Measurements from ENCODE around the gene BCAS3.
A peak's percentile ranks its signal among the peaks of the same experiment; 100 is the strongest.

BCAS3 gene

DNA sequence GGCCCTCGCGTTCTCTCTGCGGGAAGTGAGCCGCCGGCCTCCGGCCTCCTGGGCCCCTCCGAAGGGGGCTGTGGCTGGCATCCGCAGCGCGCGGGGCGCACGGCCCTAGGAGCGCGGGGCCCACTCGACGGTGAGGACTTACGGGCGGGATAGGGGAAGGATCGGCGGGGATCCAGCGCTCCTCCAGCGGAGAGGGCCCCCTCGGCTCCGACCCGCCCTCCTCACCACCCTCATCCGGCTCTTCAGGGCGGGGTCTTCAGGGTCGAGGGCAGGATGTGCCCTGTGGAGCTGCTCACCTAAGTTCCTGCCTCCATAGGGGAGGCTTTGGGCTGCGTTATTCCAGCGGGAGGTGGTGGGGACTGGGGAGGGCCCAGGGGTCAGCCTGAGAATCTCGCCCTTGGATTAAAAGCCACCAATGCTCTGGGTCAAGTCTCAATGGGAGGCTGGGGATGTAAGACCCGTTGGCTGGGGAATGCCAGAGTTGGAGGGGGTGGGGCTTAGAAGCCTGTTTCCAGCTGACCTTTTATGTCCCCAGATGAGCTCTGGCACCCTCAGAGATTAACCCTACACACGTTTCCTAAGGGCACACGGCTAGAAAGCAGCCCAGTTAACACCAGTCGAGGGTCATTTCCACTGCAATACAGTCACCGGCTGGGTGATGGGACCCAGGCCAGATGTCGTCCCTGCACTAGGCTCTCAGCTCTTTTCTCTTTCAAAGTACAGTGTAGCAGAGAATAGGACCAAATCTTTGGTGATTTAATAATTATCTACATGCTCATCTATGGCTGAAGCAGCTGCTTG lies 735.4 kb downstream of the BCAS3 start:
- Histone ChIP-seq H4K8ac (ENCODE audit: low read length) (peak overlapping the region; percentile 74), H3K79me1 (replicated peaks; ENCODE audit: low read length, poor library complexity, severe bottlenecking) (peaks cover 2% of the 10 kb centered on the region), H3K4ac (ENCODE audit: low read depth in 1 of 2, low read length in 2 of 2) (peak overlapping the region in 1 of 2 experiments; percentile 51), H4K91ac (ENCODE audit: low read length) (peak overlapping the region; percentile 43), H3K14ac (ENCODE audit: low read length in 2 of 2) (no peak overlapping the region), H2BK15ac (ENCODE audit: low read depth, poor library complexity, severe bottlenecking) (no peak overlapping the region), H3K4me3 (ENCODE audit: insufficient read depth in 1 of 2, low read depth in 1 of 2, low read length in 2 of 2) (peak overlapping the region; percentile 62 to 83), H3K23ac (ENCODE audit: low read length in 2 of 2) (peak overlapping the region in 1 of 2 experiments; percentile 49), H3K18ac (ENCODE audit: low read depth in 1 of 2, low read length in 2 of 2) (peak overlapping the region; percentile 77 to 90), H2BK5ac (ENCODE audit: low read depth, low read length, poor library complexity, severe bottlenecking) (no peak overlapping the region), H2BK120ac (ENCODE audit: low read depth, low read length) (peak overlapping the region; percentile 54), H3K27ac (ENCODE audit: low read length, poor library complexity, severe bottlenecking) (no peak overlapping the region), H2BK12ac (ENCODE audit: low read length in 2 of 2) (peak overlapping the region in 1 of 2 experiments; percentile 56), H3K27me3 (ENCODE audit: control insufficient read depth in 1 of 2, insufficient read depth in 1 of 2, low read length in 2 of 2) (peaks cover 0 to 20% of the 10 kb centered on the region in 2 experiments), H2AK5ac (ENCODE audit: low read length, severe bottlenecking) (no peak overlapping the region), H3K36me3 (ENCODE audit: control insufficient read depth in 1 of 2, insufficient read depth in 2 of 2, low read depth in 1 of 2, low read length in 2 of 2) (peaks cover 0 to 7% of the 10 kb centered on the region in 2 experiments), H3K4me1 (ENCODE audit: control insufficient read depth, insufficient read depth, low read depth, low read length) (peaks cover 32% of the 10 kb centered on the region), H3K4me2 (ENCODE audit: low read length, poor library complexity, severe bottlenecking) (peak overlapping the region; percentile 94), H2AFZ (ENCODE audit: low read depth, low read length) (peak overlapping the region; percentile 37), H3K9ac (ENCODE audit: low read length) (peak overlapping the region; percentile 90), H3K9me3 (ENCODE audit: control insufficient read depth, low read length) (no peaks in the 10 kb centered on the region)
- WGBS, result 18% methylated on average over 18 of the region's 38 CpGs
- no peak for DNase-seq

DNA sequence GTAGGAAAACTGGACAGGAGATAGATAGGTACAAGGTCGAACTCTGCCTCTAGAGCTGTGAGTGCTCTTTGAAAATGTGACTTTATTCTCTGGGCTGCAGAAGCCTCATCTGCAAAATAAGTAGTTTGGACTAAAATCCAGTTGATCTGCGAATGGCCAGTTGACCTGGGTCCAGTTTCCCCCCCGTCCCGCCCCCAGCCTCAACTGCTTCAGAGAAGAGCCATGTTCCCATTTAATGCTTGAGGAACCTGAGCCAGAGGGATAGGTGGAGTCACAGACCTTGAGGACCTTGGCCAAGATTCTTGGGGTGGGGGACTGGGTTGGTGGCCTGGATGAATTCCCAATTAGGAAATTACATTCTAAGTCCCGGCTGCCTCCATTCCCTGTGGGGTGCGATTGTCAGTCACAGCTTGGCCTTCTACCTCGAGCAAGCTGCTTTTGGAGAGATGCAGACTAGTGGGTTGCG lies 736.0 kb downstream of the BCAS3 start:
- no peak overlapping the region for H3K4ac ChIP-seq (ENCODE audit: low read depth in 1 of 2, low read length in 2 of 2)
- no peak overlapping the region for H2AK5ac ChIP-seq (ENCODE audit: low read length, severe bottlenecking)
- no peak for DNase-seq
- H3K27me3 ChIP-seq (ENCODE audit: control insufficient read depth in 1 of 2, insufficient read depth in 1 of 2, low read length in 2 of 2), result peaks cover 0 to 13% of the 10 kb centered on the region in 2 experiments
- no peak overlapping the region for H2BK5ac ChIP-seq (ENCODE audit: low read depth, low read length, poor library complexity, severe bottlenecking)
- H2BK120ac ChIP-seq (ENCODE audit: low read depth, low read length), result no peak overlapping the region
- peaks cover 0 to under 1% of the 10 kb centered on the region in 2 experiments for H3K36me3 ChIP-seq (ENCODE audit: control insufficient read depth in 1 of 2, insufficient read depth in 2 of 2, low read depth in 1 of 2, low read length in 2 of 2)
- H4K91ac ChIP-seq (ENCODE audit: low read length), result no peak overlapping the region
- peaks cover 2% of the 10 kb centered on the region for H3K79me1 ChIP-seq (replicated peaks; ENCODE audit: low read length, poor library complexity, severe bottlenecking)
- H4K8ac ChIP-seq (ENCODE audit: low read length), result no peak overlapping the region
- no peak overlapping the region for H3K27ac ChIP-seq (ENCODE audit: low read length, poor library complexity, severe bottlenecking)
- H3K23ac ChIP-seq (ENCODE audit: low read length in 2 of 2), result no peak overlapping the region
- H2AFZ ChIP-seq (ENCODE audit: low read depth, low read length), result no peak overlapping the region
- peak overlapping the region in 1 of 2 experiments; percentile 83 for H3K4me3 ChIP-seq (ENCODE audit: insufficient read depth in 1 of 2, low read depth in 1 of 2, low read length in 2 of 2)
- H3K18ac ChIP-seq (ENCODE audit: low read depth in 1 of 2, low read length in 2 of 2), result no peak overlapping the region
- H3K14ac ChIP-seq (ENCODE audit: low read length in 2 of 2), result no peak overlapping the region
- H2BK15ac ChIP-seq (ENCODE audit: low read depth, poor library complexity, severe bottlenecking), result no peak overlapping the region
- peak overlapping the region; percentile 90 for H3K9ac ChIP-seq (ENCODE audit: low read length)
- no peaks in the 10 kb centered on the region for H3K9me3 ChIP-seq (ENCODE audit: control insufficient read depth, low read length)
- H3K4me1 ChIP-seq (ENCODE audit: control insufficient read depth, insufficient read depth, low read depth, low read length), result peaks cover 32% of the 10 kb centered on the region
- H2BK12ac ChIP-seq (ENCODE audit: low read length in 2 of 2), result no peak overlapping the region
- 96% methylated on average over 8 of the region's 8 CpGs for WGBS
- H3K4me2 ChIP-seq (ENCODE audit: low read length, poor library complexity, severe bottlenecking), result no peak overlapping the region

DNA sequence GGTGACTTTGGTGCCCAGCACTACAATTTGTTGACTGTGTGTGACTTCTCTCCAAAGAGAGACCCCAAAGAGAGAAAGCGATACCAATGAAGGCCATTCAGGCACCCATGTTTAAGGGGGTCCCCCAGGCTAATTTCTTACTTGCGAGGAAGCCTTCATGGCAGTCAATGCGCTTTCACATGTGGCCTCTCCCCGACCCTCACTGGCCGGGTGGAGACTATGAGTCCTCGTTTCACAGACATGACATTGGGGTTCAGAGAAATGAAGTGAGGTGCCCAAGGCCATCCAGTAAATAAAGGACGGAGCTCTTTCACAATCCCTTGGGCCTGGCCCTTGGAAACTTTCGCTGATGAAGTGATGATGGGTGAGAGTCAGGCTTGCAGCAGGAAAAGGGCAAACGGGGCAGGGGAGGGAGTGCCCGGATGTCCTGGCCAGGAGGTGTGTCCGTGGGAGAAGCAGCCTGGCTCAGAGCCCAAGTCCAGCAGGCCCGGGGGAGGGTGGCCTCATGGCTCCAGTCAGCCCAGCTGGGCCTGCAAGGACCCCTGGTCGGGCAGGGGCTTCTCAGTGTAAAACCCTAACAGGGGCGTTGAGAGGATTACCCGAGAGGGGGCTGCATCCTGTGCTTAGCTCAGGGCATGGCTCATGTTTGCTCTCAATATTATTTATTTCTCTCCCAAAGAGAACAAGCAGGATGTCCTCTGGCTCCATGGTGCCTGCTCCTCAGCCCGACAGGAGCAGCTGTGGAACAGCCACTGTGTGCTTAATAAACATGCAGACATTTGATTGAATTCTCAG lies 736.7 kb downstream of the BCAS3 start:
- H3K27ac ChIP-seq (ENCODE audit: low read length, poor library complexity, severe bottlenecking), result no peak overlapping the region

DNA sequence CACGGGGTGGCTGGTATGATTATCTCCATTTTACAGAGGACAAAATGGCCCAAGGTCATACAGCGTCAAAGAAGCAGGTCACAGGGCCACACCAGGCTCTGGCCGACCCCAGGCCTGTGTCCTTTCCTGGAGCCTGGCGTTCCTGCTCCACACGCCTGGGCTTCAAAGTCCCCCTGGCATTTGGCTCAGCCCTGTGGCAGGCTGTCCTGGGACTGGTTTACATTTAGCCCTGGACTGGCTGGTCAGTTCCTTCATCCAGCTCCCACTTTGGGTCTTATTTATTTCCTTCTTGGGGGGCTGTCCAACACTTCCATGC lies 737.2 kb downstream of the BCAS3 start:
- no peak overlapping the region for H3K18ac ChIP-seq (ENCODE audit: low read depth in 1 of 2, low read length in 2 of 2)
- no peak overlapping the region for H3K4ac ChIP-seq (ENCODE audit: low read depth in 1 of 2, low read length in 2 of 2)
- H2AK5ac ChIP-seq (ENCODE audit: low read length, severe bottlenecking), result no peak overlapping the region
- no peak for DNase-seq
- no peak overlapping the region for H4K91ac ChIP-seq (ENCODE audit: low read length)
- peaks cover 2% of the 10 kb centered on the region for H3K79me1 ChIP-seq (replicated peaks; ENCODE audit: low read length, poor library complexity, severe bottlenecking)
- no peak overlapping the region for H2BK12ac ChIP-seq (ENCODE audit: low read length in 2 of 2)
- no peaks in the 10 kb centered on the region for H3K9me3 ChIP-seq (ENCODE audit: control insufficient read depth, low read length)
- H2BK15ac ChIP-seq (ENCODE audit: low read depth, poor library complexity, severe bottlenecking), result no peak overlapping the region
- H3K14ac ChIP-seq (ENCODE audit: low read length in 2 of 2), result no peak overlapping the region
- H2BK5ac ChIP-seq (ENCODE audit: low read depth, low read length, poor library complexity, severe bottlenecking), result no peak overlapping the region
- H2AFZ ChIP-seq (ENCODE audit: low read depth, low read length), result no peak overlapping the region
- H3K27me3 ChIP-seq (ENCODE audit: control insufficient read depth in 1 of 2, insufficient read depth in 1 of 2, low read length in 2 of 2), result peaks cover 2 to 20% of the 10 kb centered on the region in 2 experiments
- no peak overlapping the region for H3K4me2 ChIP-seq (ENCODE audit: low read length, poor library complexity, severe bottlenecking)
- no peak overlapping the region for H3K4me3 ChIP-seq (ENCODE audit: insufficient read depth in 1 of 2, low read depth in 1 of 2, low read length in 2 of 2)
- no peak overlapping the region for H3K23ac ChIP-seq (ENCODE audit: low read length in 2 of 2)
- 90% methylated on average over 5 of the region's 5 CpGs for WGBS
- H4K8ac ChIP-seq (ENCODE audit: low read length), result no peak overlapping the region
- H3K36me3 ChIP-seq (ENCODE audit: control insufficient read depth in 1 of 2, insufficient read depth in 2 of 2, low read depth in 1 of 2, low read length in 2 of 2), result no peaks in the 10 kb centered on the region
- H3K4me1 ChIP-seq (ENCODE audit: control insufficient read depth, insufficient read depth, low read depth, low read length), result peaks cover 28% of the 10 kb centered on the region
- no peak overlapping the region for H2BK120ac ChIP-seq (ENCODE audit: low read depth, low read length)
- H3K9ac ChIP-seq (ENCODE audit: low read length), result no peak overlapping the region
- H3K27ac ChIP-seq (ENCODE audit: low read length, poor library complexity, severe bottlenecking), result no peak overlapping the region

More for the DNA sequence above, 736.7 kb downstream of the BCAS3 start:
- peaks cover 29% of the 10 kb centered on the region for H3K4me1 ChIP-seq (ENCODE audit: control insufficient read depth, insufficient read depth, low read depth, low read length)
- no peak overlapping the region for H2BK120ac ChIP-seq (ENCODE audit: low read depth, low read length)
- H3K14ac ChIP-seq (ENCODE audit: low read length in 2 of 2), result no peak overlapping the region
- H3K9ac ChIP-seq (ENCODE audit: low read length), result no peak overlapping the region
- H3K4me3 ChIP-seq (ENCODE audit: insufficient read depth in 1 of 2, low read depth in 1 of 2, low read length in 2 of 2), result no peak overlapping the region
- whole genome bisulfite sequencing, result 80% methylated on average over 16 of the region's 16 CpGs
- H4K8ac ChIP-seq (ENCODE audit: low read length), result no peak overlapping the region
- no peak overlapping the region for H3K18ac ChIP-seq (ENCODE audit: low read depth in 1 of 2, low read length in 2 of 2)
- no peaks in the 10 kb centered on the region for H3K9me3 ChIP-seq (ENCODE audit: control insufficient read depth, low read length)
- H3K27me3 ChIP-seq (ENCODE audit: control insufficient read depth in 1 of 2, insufficient read depth in 1 of 2, low read length in 2 of 2), result peaks cover 0 to 15% of the 10 kb centered on the region in 2 experiments
- DNase-seq, result no peak
- H4K91ac ChIP-seq (ENCODE audit: low read length), result no peak overlapping the region
- H3K36me3 ChIP-seq (ENCODE audit: control insufficient read depth in 1 of 2, insufficient read depth in 2 of 2, low read depth in 1 of 2, low read length in 2 of 2), result no peaks in the 10 kb centered on the region
- H3K4ac ChIP-seq (ENCODE audit: low read depth in 1 of 2, low read length in 2 of 2), result no peak overlapping the region
- peaks cover 2% of the 10 kb centered on the region for H3K79me1 ChIP-seq (replicated peaks; ENCODE audit: low read length, poor library complexity, severe bottlenecking)
- no peak overlapping the region for H3K4me2 ChIP-seq (ENCODE audit: low read length, poor library complexity, severe bottlenecking)
- no peak overlapping the region for H2BK5ac ChIP-seq (ENCODE audit: low read depth, low read length, poor library complexity, severe bottlenecking)
- no peak overlapping the region for H3K23ac ChIP-seq (ENCODE audit: low read length in 2 of 2)
- H2AK5ac ChIP-seq (ENCODE audit: low read length, severe bottlenecking), result no peak overlapping the region
- H2BK12ac ChIP-seq (ENCODE audit: low read length in 2 of 2), result no peak overlapping the region
- H2AFZ ChIP-seq (ENCODE audit: low read depth, low read length), result no peak overlapping the region
- H2BK15ac ChIP-seq (ENCODE audit: low read depth, poor library complexity, severe bottlenecking), result no peak overlapping the region

Measured in mesenchymal stem cell (in vitro differentiated cells and primary cell).